NCI-H82 (cell line): ENCODE data around the gene ZNF598.

Experiments
- DNase-seq: peaks from one replicate; lab custom pipeline; 2025; lab: John Stamatoyannopoulos, UW

ZNF598 gene

DNA sequence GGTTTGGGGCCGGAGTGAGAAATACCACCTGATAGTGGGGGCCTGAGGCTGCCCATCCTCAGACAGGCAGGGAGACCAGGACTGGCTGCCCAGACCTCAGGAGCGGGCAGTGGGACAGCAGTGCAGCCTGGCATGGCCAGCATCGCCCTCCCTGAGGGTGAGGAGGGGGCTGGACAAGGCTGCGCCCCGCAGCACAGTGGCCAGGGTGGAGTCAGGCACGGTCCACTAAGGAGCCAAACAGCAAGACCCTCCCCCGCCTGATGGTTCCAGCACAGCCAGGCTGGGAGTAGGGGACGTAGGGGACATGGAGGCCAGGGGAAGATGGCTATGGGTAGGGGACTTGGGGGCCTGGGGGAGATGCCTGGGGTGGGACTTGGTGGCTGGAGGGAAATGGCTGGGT lies 3.3 kb downstream of the ZNF598 start:
- no peak for DNase-seq

DNA sequence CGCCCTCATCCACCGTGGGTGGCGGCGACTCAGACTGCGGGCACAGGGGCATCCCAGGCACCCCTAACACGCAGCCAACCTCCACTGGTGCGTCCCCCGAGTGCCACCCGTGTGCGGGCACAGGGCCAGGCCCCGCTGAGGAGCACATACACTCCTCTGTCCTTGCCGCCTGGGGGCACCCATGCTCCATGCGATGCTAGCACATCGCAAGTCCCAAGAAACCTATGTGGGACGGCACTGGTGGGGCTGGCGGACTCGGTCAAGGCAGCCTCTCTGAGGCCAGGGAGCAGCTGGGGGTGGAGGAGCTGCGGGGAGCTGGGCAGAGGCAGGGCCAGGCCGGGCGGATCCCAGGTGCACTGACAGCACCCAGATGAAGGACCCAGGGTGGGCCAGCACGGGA lies 4.0 kb downstream of the ZNF598 start:
- peak; percentile 47 for DNase-seq

DNA sequence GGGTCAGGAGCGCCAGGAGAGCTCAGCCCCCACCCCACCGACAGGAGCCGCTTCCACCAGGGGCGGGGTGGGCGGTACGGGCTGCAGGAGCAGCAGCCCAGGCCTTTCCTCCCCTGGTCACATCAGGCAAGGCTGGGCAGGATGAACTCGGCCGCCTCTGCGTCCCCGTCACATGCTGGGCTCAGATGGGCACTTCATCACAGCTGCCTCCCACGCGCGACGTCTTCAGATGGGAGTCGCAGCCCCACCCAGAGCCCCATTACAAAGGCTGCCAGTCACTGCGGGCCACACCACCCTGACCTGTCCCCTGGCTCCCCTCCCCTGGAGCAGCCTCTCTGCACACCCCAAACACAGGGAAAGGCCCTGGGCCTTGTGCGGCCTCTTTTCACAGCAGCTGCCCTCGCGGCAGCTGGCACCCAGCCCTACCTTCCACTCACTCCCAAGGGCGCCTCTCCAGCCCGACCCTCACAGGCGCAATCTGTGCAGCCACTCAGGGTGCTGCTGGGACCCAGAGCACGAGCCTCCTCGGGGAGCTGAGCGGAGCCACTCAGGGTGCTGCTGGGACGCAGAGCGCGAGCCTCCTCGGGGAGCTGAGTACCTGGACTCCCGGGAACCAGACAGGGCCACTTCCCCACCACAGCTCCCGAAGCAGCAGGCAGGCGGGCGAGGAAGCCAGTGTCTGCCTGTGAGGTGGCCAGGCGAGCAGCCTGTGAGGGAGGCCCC lies 4.7 kb downstream of the ZNF598 start:
- DNase-seq: peak; percentile 58

DNA sequence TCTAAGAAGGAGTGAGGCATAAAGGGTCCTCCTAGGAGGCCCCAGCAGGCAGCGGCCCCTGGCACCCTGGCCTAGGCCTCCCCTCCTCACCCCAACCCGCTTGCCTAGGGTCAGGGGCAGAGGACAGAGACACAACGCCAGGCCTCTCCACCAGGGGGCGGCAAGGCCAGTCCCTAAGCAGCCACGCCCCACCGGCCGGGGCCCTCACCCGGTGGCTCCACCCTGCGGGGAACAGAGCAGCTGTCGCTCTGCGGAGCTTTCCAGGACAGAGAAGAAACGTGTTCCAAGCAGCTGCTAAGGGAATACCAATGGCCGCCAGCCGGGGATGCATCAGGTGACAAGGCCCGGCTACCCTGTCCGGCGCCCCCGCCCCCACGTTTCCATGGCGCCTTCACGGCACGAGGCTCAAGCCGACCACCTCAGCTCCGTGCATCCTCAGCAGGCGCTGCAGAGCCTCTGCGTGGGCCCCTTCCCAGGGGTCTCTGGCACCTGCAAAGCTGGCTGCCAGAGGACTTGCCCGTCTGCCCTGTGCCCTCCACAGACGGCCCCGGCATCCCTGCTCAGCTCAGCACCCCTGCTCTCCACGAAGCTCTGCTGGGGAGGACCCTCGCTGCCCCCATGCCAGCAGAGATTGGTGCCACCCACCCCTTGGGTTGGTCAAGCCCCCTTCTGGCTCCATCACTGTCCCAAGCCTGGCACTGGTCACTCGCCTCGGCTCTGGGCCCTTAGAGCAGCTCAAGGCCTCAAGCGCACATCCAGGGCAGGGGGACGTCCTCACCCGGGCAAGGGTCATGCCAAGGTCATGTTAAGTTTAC lies 5.6 kb downstream of the ZNF598 start:
- DNase-seq: peak; percentile 99

DNA sequence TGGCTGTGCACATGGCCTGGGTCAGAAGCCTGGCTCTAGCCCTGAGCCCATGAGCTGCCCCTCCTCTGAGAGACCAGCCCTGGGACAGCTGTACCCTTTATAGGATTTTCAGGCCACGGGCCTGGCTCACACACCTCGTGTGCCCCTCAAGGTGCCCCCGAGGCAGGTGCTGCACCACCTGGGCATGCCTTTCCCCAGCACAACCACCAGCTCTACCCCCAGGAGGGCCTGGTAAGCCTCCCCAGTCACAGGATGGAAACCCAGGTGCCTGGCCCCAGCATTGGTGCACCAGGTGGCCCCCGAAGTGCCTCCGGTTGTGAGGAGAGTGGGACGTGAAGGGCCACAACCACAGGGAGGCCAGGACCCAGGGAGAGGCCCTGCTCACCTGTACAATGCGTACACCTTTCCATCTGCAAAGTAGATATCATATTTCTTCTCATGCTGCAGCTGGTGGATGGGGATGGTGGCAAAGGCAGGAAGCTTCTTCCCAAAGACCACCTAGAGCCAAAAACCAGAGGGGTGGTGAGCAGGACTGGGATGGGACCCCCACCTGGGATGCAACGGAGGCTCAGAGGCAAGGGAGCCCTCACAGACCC lies 6.3 kb downstream of the ZNF598 start:
- no peak for DNase-seq

DNA sequence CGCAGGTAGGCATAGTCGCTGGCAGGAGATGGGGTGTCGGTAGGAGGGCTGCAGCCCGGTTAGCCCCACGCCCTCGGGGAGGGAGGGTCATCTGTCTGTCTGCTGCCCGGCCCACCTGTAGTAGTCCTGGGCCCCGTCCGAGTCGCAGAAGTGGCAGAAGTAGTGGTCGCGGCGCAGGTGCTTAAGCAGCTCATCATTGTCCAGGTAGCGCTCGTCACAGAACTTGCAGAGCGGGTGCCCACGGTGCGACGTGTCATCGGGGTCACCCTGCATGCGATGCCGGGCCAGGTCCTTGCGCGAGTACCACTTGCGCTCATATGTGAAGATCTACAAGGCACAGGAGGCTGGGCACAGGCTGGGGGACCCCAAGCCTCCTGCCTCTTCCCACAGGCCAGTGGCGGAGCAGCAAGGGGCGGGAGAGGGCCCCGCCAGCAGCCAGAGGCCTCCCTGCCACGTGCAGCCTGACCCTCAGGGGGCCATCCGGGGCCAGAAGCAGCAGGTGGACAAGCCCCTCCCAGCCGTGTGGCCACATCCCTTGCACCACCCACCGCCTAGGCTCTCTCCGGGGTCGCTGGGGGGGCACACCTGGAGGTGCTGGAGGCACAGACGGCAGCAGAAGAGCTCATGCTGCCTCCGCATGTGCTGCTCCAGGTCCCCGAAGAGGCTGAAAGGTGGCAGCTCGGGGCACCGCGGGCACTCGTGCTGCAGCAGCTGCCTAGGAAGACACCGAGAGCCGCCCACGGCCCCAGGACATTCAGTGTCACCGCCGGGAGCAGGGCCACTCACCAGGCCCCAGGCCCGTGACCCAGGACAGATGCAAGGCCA lies 7.0 kb downstream of the ZNF598 start:
- no peak for DNase-seq

DNA sequence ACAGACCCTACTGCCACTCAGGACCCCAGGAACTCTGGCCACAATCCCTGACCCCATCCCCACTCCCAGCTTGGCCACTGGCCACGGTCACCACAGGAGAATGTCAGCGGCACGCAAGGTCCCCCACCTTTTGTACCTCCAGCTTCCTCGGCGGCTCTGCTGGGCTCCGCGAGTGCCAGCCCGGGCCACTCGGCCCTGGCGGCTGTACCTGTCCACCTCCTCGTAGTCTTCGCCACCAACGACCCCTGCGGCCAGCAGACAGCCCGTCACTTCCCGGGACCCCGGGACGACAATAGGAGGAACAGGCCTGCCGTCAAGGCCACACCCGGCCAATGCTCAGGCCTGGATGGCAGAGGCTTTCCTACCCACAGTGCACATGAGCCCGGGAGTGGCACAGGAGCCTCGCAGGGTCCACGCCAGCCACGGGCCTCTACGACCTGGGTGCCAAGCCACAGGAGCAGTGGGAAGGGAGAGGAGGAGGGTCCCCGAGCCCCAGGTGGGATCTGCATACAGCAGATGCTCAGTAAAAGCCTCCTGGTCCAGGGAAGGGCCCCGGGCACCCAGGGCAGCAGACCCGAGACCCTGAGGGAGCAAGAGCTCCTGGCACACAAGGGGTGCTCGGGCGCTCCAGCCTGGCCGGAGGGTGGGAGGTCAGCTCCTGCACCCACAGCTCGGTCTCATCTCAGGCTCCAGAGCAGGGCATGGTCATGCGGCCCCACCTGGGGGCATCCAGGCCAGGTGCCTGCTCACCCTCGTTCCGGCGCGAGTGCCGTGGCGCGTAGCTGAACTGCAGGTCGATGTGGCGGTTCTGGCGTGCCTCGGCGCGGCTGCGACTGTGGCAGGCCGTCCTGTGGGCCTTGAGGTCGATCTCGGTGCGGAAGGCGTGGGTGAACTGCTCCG lies 7.9 kb downstream of the ZNF598 start:
- no peak for DNase-seq

DNA sequence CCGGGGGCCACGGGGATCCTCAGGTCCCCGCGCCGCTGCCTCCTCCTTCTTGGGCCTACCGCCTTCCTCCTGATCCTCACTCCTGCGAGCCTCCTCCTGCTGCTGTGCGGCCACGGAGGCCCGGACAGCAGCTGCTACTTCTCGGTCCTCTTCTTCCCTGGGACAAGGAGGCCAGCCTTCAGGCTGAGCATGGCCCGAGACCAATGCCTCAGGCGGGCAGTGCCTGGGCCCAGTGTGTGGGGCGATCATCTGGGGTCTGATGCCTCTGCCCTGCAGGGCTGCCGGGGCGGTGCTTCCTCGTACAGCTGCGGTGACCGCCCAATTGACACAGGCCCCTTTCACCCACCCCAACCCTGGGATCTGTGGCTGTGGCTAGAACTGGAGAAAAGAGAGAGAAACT lies 8.6 kb downstream of the ZNF598 start:
- DNase-seq: no peak

DNA sequence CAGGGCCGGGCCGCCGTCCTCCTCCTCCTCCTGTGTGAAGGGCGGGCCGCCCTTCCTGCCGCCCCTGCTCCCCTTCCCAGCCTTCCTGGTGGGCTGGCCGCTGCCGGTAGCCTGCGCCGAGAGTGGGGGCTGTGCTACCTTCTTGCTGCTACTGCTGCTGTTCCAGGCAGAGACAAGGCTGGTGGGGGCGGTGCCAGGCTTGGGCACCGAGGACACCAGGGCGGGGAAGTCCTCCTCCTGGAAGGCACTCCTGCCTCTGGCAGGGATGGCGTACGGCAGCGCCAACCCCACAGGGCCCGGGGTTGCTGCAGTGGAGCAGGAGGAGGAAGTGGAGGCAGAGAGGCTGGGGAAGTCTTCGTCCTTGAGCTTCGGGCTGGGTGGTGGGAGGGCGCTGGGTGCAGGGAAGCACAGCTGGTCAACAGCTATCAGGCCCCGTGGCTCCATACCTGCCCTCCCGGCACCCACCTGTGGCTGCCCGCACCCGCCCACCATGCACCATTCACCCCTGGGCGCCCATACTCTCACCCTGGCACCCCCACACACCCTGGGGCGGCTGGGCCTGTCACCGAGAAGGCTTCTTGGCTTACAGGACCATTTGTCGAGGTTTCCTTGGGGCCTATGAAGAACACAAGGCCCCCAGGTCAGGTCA lies 9.6 kb downstream of the ZNF598 start:
- DNase-seq: no peak

DNA sequence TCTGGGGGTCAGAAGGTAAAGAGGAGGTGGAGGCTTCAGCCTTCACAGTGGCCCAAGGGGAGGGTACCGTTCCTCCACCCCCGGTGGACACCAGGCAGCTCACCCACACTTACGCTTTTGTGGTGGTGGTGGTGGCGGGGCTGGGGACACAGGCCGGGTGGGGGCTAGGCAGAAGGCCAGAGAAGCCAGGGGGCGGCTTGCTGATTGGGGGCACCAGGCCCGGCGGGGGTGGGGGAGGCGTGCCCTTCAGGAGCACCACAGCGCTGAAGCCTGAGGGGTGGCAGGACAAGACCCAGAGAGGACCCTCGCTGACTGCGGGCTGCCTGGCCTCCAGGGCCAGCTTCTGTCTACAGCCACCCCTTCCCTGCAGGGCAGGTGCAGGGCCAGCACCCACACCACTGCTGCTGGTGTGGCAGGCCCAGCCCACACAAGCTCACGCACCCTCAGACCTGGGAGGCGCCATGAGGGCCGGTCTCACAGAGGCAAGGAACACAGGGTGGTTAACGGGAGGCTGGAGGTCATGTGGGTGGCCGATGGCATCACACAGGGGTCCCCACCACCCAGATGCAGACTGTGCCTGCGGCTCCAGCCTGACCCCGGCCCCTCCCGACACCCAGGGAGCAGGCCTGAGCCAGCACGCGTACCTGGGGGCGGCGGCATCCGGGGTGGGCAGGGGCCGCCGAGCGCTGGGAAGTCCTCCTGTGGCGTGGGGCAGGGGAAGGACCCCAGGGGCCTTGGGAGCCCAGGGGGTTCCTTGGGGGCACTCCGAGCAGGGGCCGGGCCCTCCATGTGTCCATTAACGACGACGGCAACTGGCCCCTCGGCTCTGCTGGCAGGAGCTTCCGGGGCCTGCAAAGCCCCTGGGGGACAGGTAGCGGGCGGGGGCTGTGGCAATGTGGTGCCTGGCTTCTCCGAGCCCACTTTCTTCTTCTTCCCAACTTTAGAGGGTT lies 10.5 kb downstream of the ZNF598 start:
- no peak for DNase-seq

DNA sequence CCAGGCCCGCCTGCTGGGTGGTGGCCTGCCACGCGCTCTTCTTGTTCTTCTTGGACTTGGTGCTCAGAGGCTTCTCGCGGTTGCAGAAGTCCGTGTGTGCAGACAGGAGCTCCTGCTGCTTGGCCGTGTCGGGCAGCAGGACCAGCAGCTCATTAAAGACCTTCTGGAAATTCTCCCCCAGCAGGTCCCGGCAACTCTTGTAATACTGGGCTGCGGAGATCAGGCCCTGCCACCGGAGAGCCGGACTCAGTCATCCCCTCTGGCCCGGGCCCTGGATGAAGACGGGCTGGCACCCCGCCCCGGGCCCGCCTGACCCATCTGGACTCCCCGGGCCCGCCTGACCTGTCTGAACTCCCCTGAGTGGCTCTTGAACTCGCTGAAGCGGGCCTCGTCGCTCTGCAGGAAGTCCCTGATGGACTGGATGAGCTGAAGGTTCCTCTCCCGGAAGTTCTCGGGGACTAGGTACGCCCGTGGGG lies 11.2 kb downstream of the ZNF598 start:
- no peak for DNase-seq

DNA sequence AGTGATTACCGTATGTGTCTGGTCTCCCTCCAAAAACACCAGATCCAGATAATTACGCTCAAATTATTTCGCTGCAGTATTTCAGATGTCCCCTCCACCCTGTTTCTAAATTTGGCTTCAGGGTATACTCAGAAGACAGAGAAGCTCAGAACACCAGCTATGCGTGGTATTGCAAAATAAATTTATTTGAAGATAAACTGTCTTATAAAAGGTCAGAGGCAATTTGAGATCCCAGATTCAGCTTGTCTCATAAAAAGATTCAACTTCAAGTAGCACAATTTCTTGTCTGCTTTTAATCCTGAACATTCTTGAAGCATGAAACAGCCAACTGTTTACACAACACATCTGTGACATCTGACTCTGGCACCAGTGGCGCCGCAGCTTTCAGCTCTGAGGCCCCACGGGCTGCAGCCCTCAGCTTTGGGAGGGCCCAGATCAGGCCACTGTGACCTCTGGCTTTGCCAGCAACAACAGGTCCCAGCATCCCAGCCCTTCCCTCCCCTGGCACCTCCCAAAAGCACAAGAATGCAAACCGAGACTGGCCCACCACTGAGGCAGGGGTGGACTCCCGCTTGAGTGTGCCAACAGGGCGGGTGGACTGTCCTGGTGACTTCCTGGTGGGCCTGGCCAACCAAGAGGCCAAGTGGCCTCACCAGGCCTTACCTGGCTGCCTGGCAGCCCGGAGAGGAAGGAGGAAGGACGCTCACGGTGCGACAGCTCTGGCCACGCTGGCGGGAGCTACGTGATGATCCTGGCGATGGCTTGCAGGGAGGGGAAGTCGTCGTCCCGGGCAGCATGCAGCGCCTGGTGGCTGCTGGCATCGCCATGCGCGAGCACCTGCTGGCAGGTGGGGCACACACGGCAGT lies 11.9 kb downstream of the ZNF598 start:
- DNase-seq: no peak

DNA sequence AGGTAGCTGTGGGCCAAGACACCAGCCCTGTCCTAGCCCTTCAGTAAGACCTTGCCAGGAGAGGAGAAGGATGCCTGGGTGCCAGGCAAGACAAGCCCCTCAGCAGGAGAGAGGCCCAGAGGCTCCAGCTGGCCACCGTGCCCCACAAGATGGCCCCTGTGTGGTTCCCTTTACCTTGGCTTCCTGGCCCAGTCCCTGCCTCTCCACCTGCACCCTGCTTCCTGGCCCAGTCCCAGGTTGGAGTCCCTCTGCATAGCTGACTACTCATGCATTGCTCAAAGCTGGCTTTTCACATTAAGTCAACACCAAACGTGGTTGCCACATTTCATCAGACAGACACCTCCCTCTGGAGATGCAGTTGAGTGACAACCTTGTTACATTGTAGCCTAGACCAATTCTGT lies 15.9 kb downstream of the ZNF598 start:
- DNase-seq: no peak

DNA sequence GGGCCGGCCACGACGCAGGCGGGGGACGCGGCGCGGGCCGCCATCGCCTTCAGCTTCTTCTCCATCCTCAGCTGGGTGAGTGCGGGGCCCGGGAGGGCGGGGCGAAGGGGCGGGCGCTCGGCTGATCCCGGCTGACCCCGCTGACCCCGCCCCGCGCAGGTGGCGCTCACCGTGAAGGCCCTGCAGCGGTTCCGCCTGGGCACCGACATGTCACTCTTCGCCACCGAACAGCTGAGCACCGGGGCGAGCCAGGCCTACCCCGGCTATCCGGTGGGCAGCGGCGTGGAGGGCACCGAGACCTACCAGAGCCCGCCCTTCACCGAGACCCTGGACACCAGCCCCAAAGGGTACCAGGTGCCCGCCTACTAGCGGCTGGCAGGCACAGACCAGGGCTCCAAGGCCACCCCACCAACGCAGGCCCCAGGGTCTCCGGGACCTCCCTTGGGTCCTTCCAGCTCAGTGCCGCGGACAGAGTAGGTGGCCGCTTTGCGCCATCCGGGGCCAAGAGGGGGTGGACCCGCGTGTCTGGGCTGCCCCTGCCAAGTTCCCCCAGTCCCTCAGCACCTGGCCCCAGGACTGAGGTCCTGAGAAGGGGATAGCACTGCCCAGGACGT lies 16.8 kb downstream of the ZNF598 start:
- DNase-seq: no peak

DNA sequence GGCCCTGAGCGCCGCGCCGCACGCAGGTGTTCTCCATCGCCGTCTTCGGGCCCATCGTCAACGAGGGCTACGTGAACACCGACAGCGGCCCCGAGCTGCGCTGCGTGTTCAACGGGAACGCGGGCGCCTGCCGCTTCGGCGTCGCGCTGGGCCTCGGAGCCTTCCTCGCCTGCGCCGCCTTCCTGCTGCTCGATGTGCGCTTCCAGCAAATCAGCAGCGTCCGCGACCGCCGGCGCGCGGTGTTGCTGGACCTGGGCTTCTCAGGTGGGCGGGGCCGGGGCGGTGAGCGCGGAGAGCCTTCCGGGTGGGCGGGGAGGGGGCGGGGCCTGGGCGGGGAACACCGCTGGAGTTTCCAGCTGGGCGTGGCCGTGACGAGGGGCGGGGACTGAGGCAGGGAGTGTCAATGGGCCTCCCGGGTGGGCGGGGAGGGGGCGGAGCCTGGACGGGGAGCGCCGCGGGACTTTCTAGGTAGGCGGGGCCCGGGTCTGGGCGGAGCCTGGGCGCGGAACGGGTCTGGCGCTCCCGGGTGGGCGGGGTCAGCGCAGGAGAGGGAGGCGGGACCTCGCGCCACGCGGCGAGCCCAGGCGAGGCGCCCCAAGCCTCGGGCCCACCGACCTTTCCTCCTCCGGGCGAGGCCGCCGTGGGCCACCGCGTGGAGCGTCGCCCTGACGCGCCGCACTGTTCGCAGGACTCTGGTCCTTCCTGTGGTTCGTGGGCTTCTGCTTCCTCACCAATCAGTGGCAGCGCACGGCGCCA lies 17.5 kb downstream of the ZNF598 start:
- DNase-seq: peak; percentile 87

DNA sequence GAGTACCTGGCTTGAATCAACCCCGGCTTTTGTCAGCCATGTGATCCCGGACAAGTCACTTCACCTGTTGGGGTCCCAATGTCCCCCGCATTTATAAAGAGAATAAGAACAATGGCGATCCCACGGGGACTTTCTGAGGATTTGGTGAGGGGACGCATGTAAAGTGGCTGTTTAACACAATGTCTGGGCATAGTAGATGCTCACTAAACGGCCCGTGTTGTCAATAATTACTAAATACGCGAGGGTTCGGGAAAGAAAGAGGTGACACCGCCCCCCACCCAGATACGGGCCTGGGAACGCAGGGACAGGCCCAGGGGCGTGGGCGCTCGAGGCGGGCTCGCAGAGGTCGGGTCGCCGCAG lies 18.1 kb downstream of the ZNF598 start:
- no peak for DNase-seq

DNA sequence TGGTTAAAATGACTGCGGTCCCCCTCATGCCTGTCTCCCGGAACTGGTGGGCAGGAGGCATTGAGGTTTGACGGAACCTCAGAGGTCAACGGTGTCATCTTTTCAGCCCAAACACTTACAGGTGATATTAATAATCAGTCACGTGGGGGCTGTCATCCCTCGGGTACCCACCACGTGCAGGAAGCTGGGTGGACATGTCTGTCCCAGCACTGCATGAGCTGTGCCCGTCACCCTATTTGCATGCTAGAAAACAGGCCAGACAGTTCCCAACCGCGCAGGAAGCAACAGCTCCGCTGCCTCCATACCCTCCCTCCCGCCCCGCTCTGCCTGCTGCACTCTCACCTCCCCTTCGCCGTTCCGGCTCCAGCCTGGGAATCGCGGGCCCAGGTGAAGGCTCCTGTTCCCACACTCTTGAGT lies 18.5 kb downstream of the ZNF598 start:
- no peak for DNase-seq
